Activated CD4-positive, alpha-beta T cell treated with anti-CD3 and anti-CD28 coated beads, Interleukin-2, amount 10 ng/mL, durations not matched to agents 7 days and 5 days (primary cell): Measurements from ENCODE around the gene CUL4A. TPM values are rescaled to one million over a fixed set of nuclear protein-coding genes. Genes with fewer than 3 reads are reported as not detected.
"Not testable (repeated sequence)": the region's sequence is repeated elsewhere in the genome, so short reads cannot be mapped to it uniquely, and the experiment has no call there.

Experiments used
- CTCF ChIA-PET: fragments of 350-600 bp; sonication (Branson Sonifier 250); formaldehyde crosslinking; loops from one replicate; lab custom pipeline; 2021; ENCODE audit warnings: antibody characterized with exemption; lab: Charles Lee
- POLR2A ChIA-PET: fragments of 350-600 bp; sonication (Branson Sonifier 250); formaldehyde crosslinking; loops from one replicate; lab custom pipeline; 2021; ENCODE audit warnings: antibody characterized with exemption; lab: Charles Lee
- DNase-seq: peaks from one replicate; pipeline ENCODE4 v3.0.0-alpha.2; 2020
- H3K27ac Mint-ChIP-seq: one replicate; pipeline ENCODE4 v1.8.0; 2021; ENCODE audit warnings: mild to moderate bottlenecking, moderate library complexity, mixed read lengths
- H3K27me3 Mint-ChIP-seq: one replicate; pipeline ENCODE4 v1.8.0; 2021; ENCODE audit warnings: mixed read lengths
- H3K36me3 Mint-ChIP-seq: one replicate; pipeline ENCODE4 v1.8.0; 2021; ENCODE audit warnings: low read depth, mixed read lengths
- H3K4me1 Mint-ChIP-seq: one replicate; pipeline ENCODE4 v1.8.0; 2021; ENCODE audit warnings: mixed read lengths
- H3K4me3 Mint-ChIP-seq: one replicate; pipeline ENCODE4 v1.8.0; 2021; ENCODE audit warnings: mild to moderate bottlenecking, moderate library complexity, mixed read lengths
- H3K9me3 Mint-ChIP-seq: one replicate; pipeline ENCODE4 v1.8.0; 2021; ENCODE audit warnings: mixed read lengths
- total RNA-seq, 2 experiments: library from RNA; stranded (reverse); gene quantifications; one replicate each; pipeline ENCODE4 v1.2.3, GENCODE V29; 2021

The CUL4A gene
- 10 to 100 TPM; 81.2 to 84.6 TPM for total RNA-seq

DNA sequence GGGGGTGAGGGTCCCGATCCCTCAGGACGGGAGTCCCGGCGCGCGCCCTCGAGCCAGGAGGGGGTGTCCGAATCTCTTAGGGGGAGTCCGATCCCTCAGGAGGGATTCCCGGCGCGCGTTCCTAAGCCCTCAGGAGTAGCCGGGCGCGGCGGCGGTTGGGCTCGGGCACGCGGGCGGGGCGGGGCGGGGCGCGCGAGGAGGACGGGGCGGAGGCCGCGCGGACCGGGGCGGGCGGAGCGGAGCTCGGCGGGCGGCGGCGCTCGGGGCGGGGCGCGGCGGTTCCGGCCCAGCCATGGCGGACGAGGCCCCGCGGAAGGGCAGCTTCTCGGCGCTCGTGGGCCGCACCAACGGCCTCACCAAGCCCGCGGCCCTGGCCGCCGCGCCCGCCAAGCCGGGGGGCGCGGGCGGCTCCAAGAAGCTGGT is at the start of gene CUL4A:
Gene CUL4A (plus strand): TSS at position 278 of the 423 bp plus-strand sequence. CDS start 15 bp downstream, at position 293.
- Mint-ChIP-seq H3K36me3 (peaks cover 47% of the 10 kb centered on the region), H3K27ac (peak within 1 kb of the TSS; percentile 88), H3K4me1 (peaks cover 69% of the 10 kb centered on the region), H3K4me3 (peak within 1 kb of the TSS; percentile 83), H3K27me3 (no peaks in the 10 kb centered on the region), H3K9me3 (no peaks in the 10 kb centered on the region)
- CTCF ChIA-PET, result interaction anchor here (1.3 to 1.6 kb wide), 3 partner anchors 12 to 26 kb away, joined by 3 to 4 read pairs (median 4); no protein-coding TSS in a partner anchor
- POLR2A ChIA-PET, result interaction anchor here (1.2 kb wide), 2 partner anchors 12 to 21 kb away, joined by 4 read pairs; no protein-coding TSS in a partner anchor
- DNase-seq, result peak; percentile 73

GRCh38 chr13:113159701-113160100 is 49.7 kb upstream of the CUL4A start:
- H3K36me3 Mint-ChIP-seq, result peaks cover 7% of the 10 kb centered on the region
- no peak overlapping the region for H3K27ac Mint-ChIP-seq
- POLR2A ChIA-PET, result no interaction called here
- no peak overlapping the region for H3K4me3 Mint-ChIP-seq
- no peak for DNase-seq
- H3K9me3 Mint-ChIP-seq, result peaks cover 20% of the 10 kb centered on the region
- CTCF ChIA-PET, result no interaction called here
- H3K4me1 Mint-ChIP-seq, result peaks cover 39% of the 10 kb centered on the region
- peaks cover 11% of the 10 kb centered on the region for H3K27me3 Mint-ChIP-seq

- H3K27ac Mint-ChIP-seq, result peak overlapping the region; percentile 81
Measured at GRCh38 chr13:113160983-113161382, 48.4 kb upstream of the CUL4A start.

DNA sequence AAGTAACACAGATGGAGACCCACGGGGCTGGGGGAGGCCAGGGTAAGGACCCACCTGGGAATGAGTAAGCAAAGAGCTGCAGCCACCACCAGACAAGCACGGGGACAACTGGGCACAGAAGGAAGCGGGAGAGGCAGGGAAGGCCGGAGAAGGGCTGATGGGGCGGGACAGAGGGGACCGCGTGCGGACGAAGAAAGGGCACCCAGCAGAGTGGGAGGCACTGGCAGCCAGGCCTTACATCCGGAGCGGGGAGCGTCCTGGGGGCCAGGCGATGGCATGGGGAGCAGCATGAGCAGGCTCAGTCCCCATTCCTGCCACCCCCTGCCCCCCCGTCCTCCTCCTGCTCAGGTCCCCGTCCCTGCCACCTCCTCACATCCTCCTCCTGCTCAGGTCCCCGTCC is 48.0 kb upstream of the CUL4A start:
- ChIA-PET POLR2A (no interaction called here), CTCF (no interaction called here)
- Mint-ChIP-seq H3K4me1 (peaks cover 47% of the 10 kb centered on the region), H3K4me3 (peak overlapping the region; percentile 25), H3K36me3 (no peaks in the 10 kb centered on the region), H3K27ac (peak overlapping the region; percentile 81), H3K27me3 (peaks cover 8% of the 10 kb centered on the region), H3K9me3 (peaks cover 5% of the 10 kb centered on the region)
- DNase-seq, result no peak

More at GRCh38 chr13:113160983-113161382, 48.4 kb upstream of the CUL4A start:
- peaks cover 8% of the 10 kb centered on the region for H3K27me3 Mint-ChIP-seq
- H3K36me3 Mint-ChIP-seq, result no peaks in the 10 kb centered on the region
- DNase-seq, result no peak
- H3K9me3 Mint-ChIP-seq, result peaks cover 8% of the 10 kb centered on the region
- peak overlapping the region; percentile 25 for H3K4me3 Mint-ChIP-seq
- peaks cover 45% of the 10 kb centered on the region for H3K4me1 Mint-ChIP-seq
- ChIA-PET POLR2A (no interaction called here), CTCF (no interaction called here)

DNA sequence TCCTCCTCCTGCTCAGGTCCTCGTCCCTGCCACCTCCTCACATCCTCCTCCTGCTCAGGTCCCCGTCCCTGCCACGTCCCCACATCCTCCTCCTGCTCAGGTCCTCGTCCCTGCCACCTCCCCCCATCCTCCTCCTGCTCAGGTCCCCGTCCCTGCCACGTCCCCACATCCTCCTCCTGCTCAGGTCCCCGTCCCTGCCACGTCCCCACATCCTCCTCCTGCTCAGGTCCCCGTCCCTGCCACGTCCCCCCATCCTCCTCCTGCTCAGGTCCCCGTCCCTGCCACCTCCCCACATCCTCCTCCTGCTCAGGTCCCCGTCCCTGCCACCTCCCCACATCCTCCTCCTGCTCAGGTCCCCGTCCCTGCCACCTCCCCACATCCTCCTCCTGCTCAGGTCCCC is 47.4 kb upstream of the CUL4A start:
- H3K4me3 Mint-ChIP-seq, CTCF ChIA-PET, H3K27me3 Mint-ChIP-seq, POLR2A ChIA-PET, H3K27ac Mint-ChIP-seq, DNase-seq, H3K9me3 Mint-ChIP-seq, H3K36me3 Mint-ChIP-seq: not testable (repeated sequence)
- peaks cover 47% of the 10 kb centered on the region for H3K4me1 Mint-ChIP-seq

GRCh38 chr13:113162783-113163685 is 46.4 kb upstream of the CUL4A start:
- H3K4me3 Mint-ChIP-seq, result no peak overlapping the region
- ChIA-PET CTCF (no interaction called here), POLR2A (interaction anchor here (0.6 kb wide), 1 partner anchor 18 kb away, joined by 3 read pairs; no protein-coding TSS in a partner anchor)
- H3K9me3 Mint-ChIP-seq, result no peaks in the 10 kb centered on the region
- peak; percentile 32 for DNase-seq
- H3K36me3 Mint-ChIP-seq, result peaks cover 6% of the 10 kb centered on the region
- peaks cover 51% of the 10 kb centered on the region for H3K4me1 Mint-ChIP-seq
- peak overlapping the region; percentile 79 for H3K27ac Mint-ChIP-seq
- H3K27me3 Mint-ChIP-seq, result no peaks in the 10 kb centered on the region

GRCh38 chr13:113164492-113164891 is 44.9 kb upstream of the CUL4A start:
- POLR2A ChIA-PET, result no interaction called here
- H3K27ac Mint-ChIP-seq, result peak overlapping the region; percentile 61
- CTCF ChIA-PET, result interaction anchor here (1.0 kb wide), 1 partner anchor 16 kb away, joined by 3 read pairs; no protein-coding TSS in a partner anchor
- H3K4me3 Mint-ChIP-seq, result no peak overlapping the region
- H3K27me3 Mint-ChIP-seq, result no peaks in the 10 kb centered on the region
- DNase-seq, result no peak
- peaks cover 17% of the 10 kb centered on the region for H3K36me3 Mint-ChIP-seq
- H3K9me3 Mint-ChIP-seq, result no peaks in the 10 kb centered on the region
- peaks cover 50% of the 10 kb centered on the region for H3K4me1 Mint-ChIP-seq

DNA sequence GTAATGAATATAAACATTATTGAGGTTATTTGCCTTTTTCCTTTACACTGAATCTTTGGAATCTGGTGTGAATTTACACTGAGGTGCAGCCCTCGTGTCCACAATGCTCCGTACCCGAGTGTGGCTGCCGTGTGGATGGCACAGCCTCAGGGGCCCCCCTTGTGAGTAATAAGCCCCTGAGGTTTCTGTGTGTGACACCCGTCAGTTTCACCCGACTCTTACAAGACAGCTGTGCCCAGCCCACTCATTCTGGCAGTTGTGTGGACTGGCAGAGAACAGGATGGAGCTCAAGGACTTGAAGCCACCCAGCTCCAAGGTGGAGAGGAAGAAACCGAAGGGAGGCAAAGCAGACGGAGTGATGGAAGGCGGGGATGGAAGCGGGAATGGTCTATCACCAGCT is 43.1 kb upstream of the CUL4A start:
- H3K4me1 Mint-ChIP-seq, result peaks cover 43% of the 10 kb centered on the region
- no peak for DNase-seq
- no peaks in the 10 kb centered on the region for H3K27me3 Mint-ChIP-seq
- H3K27ac Mint-ChIP-seq, result no peak overlapping the region
- ChIA-PET CTCF (interaction anchor here (1.7 kb wide), 1 partner anchor 14 kb away, joined by 4 read pairs; no protein-coding TSS in a partner anchor), POLR2A (no interaction called here)
- H3K9me3 Mint-ChIP-seq, result no peaks in the 10 kb centered on the region
- H3K36me3 Mint-ChIP-seq, result peaks cover 30% of the 10 kb centered on the region
- H3K4me3 Mint-ChIP-seq, result no peak overlapping the region

- peaks cover 44% of the 10 kb centered on the region for H3K4me1 Mint-ChIP-seq
- POLR2A ChIA-PET, result no interaction called here
- no peaks in the 10 kb centered on the region for H3K9me3 Mint-ChIP-seq
Measured at GRCh38 chr13:113166681-113167080, 42.7 kb upstream of the CUL4A start.

DNA sequence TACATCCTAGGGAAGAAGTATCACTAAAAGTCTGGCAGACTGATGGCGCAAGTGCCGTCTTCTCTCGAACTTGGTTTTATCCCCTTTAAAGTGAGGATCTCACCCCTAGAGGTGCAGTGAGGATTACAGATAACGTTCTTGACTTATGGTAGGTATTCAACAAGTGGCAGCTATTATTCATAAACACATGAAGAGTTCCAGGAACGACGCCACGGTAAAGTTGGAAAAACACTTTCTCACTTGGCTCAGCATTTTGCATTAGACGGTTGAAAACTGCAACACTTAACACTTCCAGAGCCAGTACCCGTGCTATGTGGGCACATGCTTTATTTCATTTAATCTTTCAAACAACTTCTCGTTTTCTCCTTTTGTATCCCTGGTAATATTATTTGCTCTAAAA is 42.3 kb upstream of the CUL4A start:
- ChIA-PET CTCF (interaction anchor here (1.7 kb wide), 1 partner anchor 13 kb away, joined by 4 read pairs; no protein-coding TSS in a partner anchor), POLR2A (no interaction called here)
- Mint-ChIP-seq H3K27me3 (no peaks in the 10 kb centered on the region), H3K36me3 (peaks cover 36% of the 10 kb centered on the region), H3K4me1 (peaks cover 44% of the 10 kb centered on the region), H3K4me3 (no peak overlapping the region), H3K27ac (no peak overlapping the region), H3K9me3 (no peaks in the 10 kb centered on the region)
- no peak for DNase-seq

More at GRCh38 chr13:113166681-113167080, 42.7 kb upstream of the CUL4A start:
- Mint-ChIP-seq H3K27ac (no peak overlapping the region), H3K27me3 (no peaks in the 10 kb centered on the region), H3K36me3 (peaks cover 33% of the 10 kb centered on the region), H3K4me3 (no peak overlapping the region)
- no peak for DNase-seq
- CTCF ChIA-PET, result interaction anchor here (1.7 kb wide), 1 partner anchor 14 kb away, joined by 4 read pairs; no protein-coding TSS in a partner anchor

DNA sequence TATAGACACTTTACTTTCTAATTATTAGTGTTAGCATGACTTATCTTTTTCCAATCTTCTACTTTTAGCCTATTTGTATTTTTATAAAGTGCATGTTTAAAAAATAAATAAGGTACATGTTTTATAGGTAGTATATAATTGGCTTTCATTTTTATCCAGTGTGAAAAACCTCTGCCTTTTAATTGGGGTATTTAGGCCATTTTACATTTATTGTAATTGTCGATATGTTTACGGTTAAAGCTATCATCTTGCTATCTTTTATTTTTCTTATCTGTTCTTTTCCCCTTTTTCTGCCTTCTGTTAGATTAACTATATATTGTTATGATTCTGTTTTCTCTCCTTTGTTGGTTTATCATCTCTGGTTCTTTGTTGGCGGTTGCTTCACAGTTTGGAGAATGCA is 41.8 kb upstream of the CUL4A start:
- Mint-ChIP-seq H3K27me3 (no peaks in the 10 kb centered on the region), H3K27ac (no peak overlapping the region), H3K4me1 (peaks cover 44% of the 10 kb centered on the region), H3K4me3 (no peak overlapping the region), H3K9me3 (no peaks in the 10 kb centered on the region), H3K36me3 (peaks cover 36% of the 10 kb centered on the region)
- POLR2A ChIA-PET, result no interaction called here
- no peak for DNase-seq
- CTCF ChIA-PET, result interaction anchor here (1.7 kb wide), 1 partner anchor 13 kb away, joined by 4 read pairs; no protein-coding TSS in a partner anchor

DNA sequence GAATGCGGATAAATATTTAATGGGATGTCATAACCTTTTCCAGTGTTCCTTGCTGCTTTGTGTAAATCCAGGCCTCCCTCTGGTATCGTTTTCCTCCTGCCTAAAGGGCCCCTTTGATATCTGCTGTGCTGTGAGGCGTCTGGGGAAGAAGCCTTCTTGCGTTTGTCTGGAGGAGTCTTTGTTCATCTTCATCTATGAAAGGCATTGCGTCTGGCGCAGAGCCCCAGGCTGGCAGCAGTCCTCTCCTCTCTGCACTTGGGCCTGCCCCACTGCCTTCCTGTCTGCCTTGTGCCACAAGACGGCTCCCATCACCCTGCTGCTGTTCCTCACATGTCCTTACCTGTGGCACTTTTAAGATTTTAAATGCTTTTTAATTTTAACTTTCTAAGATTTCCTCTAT is 41.2 kb upstream of the CUL4A start:
- CTCF ChIA-PET, result no interaction called here
- POLR2A ChIA-PET, result no interaction called here
- Mint-ChIP-seq H3K27ac (no peak overlapping the region), H3K4me3 (no peak overlapping the region), H3K4me1 (peaks cover 42% of the 10 kb centered on the region), H3K27me3 (no peaks in the 10 kb centered on the region), H3K9me3 (no peaks in the 10 kb centered on the region), H3K36me3 (peaks cover 38% of the 10 kb centered on the region)
- DNase-seq, result no peak
